GM20000 (cell line): Measurements from ENCODE around the gene APOM.

Experiments
- DNase-seq: peaks from one replicate; pipeline ENCODE4 v3.0.0; 2012; ENCODE audit warnings: low spot score
- CTCF ChIP-seq: IDR thresholded peaks from 2 replicates; pipeline ENCODE4 v1.5.1; 2012; ENCODE audit warnings: mild to moderate bottlenecking, control low read depth; ENCODE audit errors: extremely low read depth, missing control alignments

The APOM gene

GRCh38 chr6:31640612-31641011 lies 15.1 kb upstream of the APOM start:
- no peak for TF ChIP-seq CTCF
- no peak for DNase-seq

GRCh38 chr6:31641370-31641769 lies 14.3 kb upstream of the APOM start:
- no peak for TF ChIP-seq CTCF
- no peak for DNase-seq

- TF ChIP-seq CTCF = no peak
- DNase-seq = no peak
Observed at GRCh38 chr6:31642798-31643570, 12.7 kb upstream of the APOM start.

- TF ChIP-seq CTCF = no peak
- no peak for DNase-seq
Observed at GRCh38 chr6:31643818-31644454, 11.8 kb upstream of the APOM start.

- no peak for DNase-seq
- TF ChIP-seq CTCF = no peak
Observed at GRCh38 chr6:31645325-31645724, 10.4 kb upstream of the APOM start.

GRCh38 chr6:31651602-31652191 lies 4.0 kb upstream of the APOM start:
- no peak for TF ChIP-seq CTCF
- peak; percentile 73 for DNase-seq

GRCh38 chr6:31652925-31653724 lies 2.6 kb upstream of the APOM start:
- no peak for TF ChIP-seq CTCF
- DNase-seq = peak; percentile 92
